SK-N-MC (cell line): ENCODE measurements around the gene CAMKMT.

Source experiments
- EZH2 ChIP-seq: fragments of 200-600 bp; sonication (generic); IDR thresholded peaks from one replicate; pipeline ENCODE4 v1.6.1; 2017; ENCODE audit warnings: antibody characterized with exemption
- FOXP2 ChIP-seq: optimal IDR thresholded peaks from 2 replicates; pipeline ENCODE3; 2011; ENCODE audit warnings: mild to moderate bottlenecking, moderate library complexity; ENCODE audit not compliant: insufficient read depth; ENCODE audit errors: extremely low read length, control extremely low read depth
- POLR2AphosphoS5 ChIP-seq: IDR thresholded peaks from 2 replicates; pipeline ENCODE4 v1.6.1; 2012; ENCODE audit warnings: mild to moderate bottlenecking, low read depth, low read length, borderline replicate concordance

DNA sequence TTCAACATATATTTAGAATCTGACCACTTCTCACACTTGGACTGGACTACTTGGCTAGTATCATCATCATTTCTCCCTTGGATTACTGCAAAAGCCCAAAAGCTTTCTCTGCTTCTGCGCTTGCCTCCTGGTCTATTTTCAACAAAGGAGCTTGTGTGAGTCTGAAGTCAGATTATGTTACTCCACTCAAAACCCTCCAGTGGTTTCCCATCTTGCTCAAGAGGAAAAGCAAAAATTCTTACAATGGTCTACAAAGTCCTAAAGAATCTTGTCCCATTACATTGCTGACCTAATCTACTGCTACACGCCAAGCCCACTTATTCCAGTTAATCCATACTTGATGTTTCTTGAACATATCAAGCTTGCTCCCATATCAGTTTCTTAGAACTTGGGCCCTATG is 10.1 kb upstream of the CAMKMT start:
- TF ChIP-seq POLR2AphosphoS5 (no peak), EZH2 (no peak), FOXP2 (no peak)
